Natural killer cell (primary cell): Measurements from ENCODE around the gene VWF. TPM values are rescaled to one million over a fixed set of nuclear protein-coding genes. Genes with fewer than 3 reads are reported as not detected.

Source experiments
- ATAC-seq, 3 donors: fragments of 150-1000 bp in 2 of 3; fragments of 200-7000 bp in 1 of 3; cut with Tn5 transposase; 1 replicate in 1 of 3; 2 replicates in 2 of 3; pipeline ENCODE4 v1.10.0; 2021; ENCODE audit warnings: mild to moderate bottlenecking in 2 of 3, moderate library complexity in 2 of 3
- DNase-seq, 2 donors: peaks; one replicate each; pipeline versions ENCODE4 v3.0.0 to v3.0.0-alpha.2; 2013 to 2021; ENCODE audit warnings: mixed read lengths in 1 of 2
- H3K27ac ChIP-seq: one replicate; pipeline ENCODE4 v1.5.1; 2013; ENCODE audit warnings: mild to moderate bottlenecking, low read length
- H3K27me3 ChIP-seq: one replicate; pipeline ENCODE4 v1.6.1; 2013; ENCODE audit warnings: low read length; ENCODE audit not compliant: control insufficient read depth, insufficient read depth
- H3K36me3 ChIP-seq: one replicate; pipeline ENCODE4 v1.6.1; 2013; ENCODE audit warnings: low read length; ENCODE audit not compliant: control insufficient read depth, insufficient read depth
- H3K4me1 ChIP-seq: one replicate; pipeline ENCODE4 v1.6.1; 2013; ENCODE audit warnings: low read length; ENCODE audit not compliant: control insufficient read depth, insufficient read depth
- H3K4me3 ChIP-seq: one replicate; pipeline ENCODE4 v1.5.1; 2013; ENCODE audit warnings: low read length
- H3K9me3 ChIP-seq: one replicate; pipeline ENCODE4 v1.6.1; 2013; ENCODE audit warnings: low read length; ENCODE audit not compliant: control insufficient read depth, insufficient read depth
- H3K27ac Mint-ChIP-seq, 2 donors: one replicate each; pipeline ENCODE4 v1.8.0; 2022; ENCODE audit warnings: mild to moderate bottlenecking in 2 of 2, mixed read lengths in 2 of 2, moderate library complexity in 1 of 2
- H3K27me3 Mint-ChIP-seq, 2 donors: one replicate each; pipeline ENCODE4 v1.8.0; 2022; ENCODE audit warnings: low read depth in 2 of 2, mixed read lengths in 2 of 2
- H3K36me3 Mint-ChIP-seq: one replicate; pipeline ENCODE4 v1.8.0; 2022; ENCODE audit warnings: mixed read lengths
- H3K4me1 Mint-ChIP-seq, 2 donors: one replicate each; pipeline ENCODE4 v1.8.0; 2022; ENCODE audit warnings: mixed read lengths in 2 of 2
- H3K4me3 Mint-ChIP-seq: one replicate; pipeline ENCODE4 v1.8.0; 2022; ENCODE audit warnings: mild to moderate bottlenecking, moderate library complexity, mixed read lengths
- H3K9me3 Mint-ChIP-seq, 2 donors: one replicate each; pipeline ENCODE4 v1.8.0; 2022; ENCODE audit warnings: mixed read lengths in 2 of 2
- CTCF ChIP-seq: fragments of 200-600 bp; IDR thresholded peaks from one replicate; pipeline ENCODE4 v1.8.0; 2022; ENCODE audit warnings: antibody characterized with exemption
- WGBS: methylation state at CpG from one replicate; pipeline ENCODE4 v1.1.7; 2013; ENCODE audit warnings: missing lambda C conversion rate; ENCODE audit not compliant: insufficient coverage; 5-methylcytosine and 5-hydroxymethylcytosine counted together
- intact Hi-C: fragments of 100-400 bp; cut with micrococcal nuclease; formaldehyde crosslinking; loops from one replicate; pipeline ENCODE4 v1.14.2; 2022
- total RNA-seq, 4 donors: library from RNA; stranded (reverse); fragments of 120-200 nt in 1 of 4; gene quantifications; one replicate each; pipeline versions ENCODE4 v1.2.3 to v1.2.4, GENCODE V29; 2013 to 2022

The VWF gene
- total RNA-seq, 3 donors from 2014 or later (not counting 1 experiment from before 2014, with no cell fraction given): 0.14 to 0.95 (median 0.71) TPM

- Mint-ChIP-seq H3K27ac (no peak overlapping the region), H3K27me3 (no peaks in the 10 kb centered on the region), H3K36me3 (no peaks in the 10 kb centered on the region), H3K9me3 (no peaks in the 10 kb centered on the region), H3K4me1 (peaks cover 12 to 13% of the 10 kb centered on the region in 2 donors), H3K4me3 (no peak overlapping the region)
- Histone ChIP-seq H3K27ac (no peak overlapping the region), H3K4me3 (no peak overlapping the region), H3K36me3 (no peaks in the 10 kb centered on the region), H3K4me1 (peaks cover 5% of the 10 kb centered on the region), H3K9me3 (no peaks in the 10 kb centered on the region), H3K27me3 (no peaks in the 10 kb centered on the region)
- no peak for ATAC-seq
- no peak for TF ChIP-seq CTCF
- 87% methylated on average over 11 of the region's 11 CpGs for WGBS
- intact Hi-C loops: no loop called here
- DNase-seq: no peak
These were observed 10.6 kb downstream of the VWF start for GRCh38 chr12:6113691-6114475.

- no peak for TF ChIP-seq CTCF
- no peaks in the 10 kb centered on the region for H3K9me3 ChIP-seq
- Mint-ChIP-seq H3K27me3 (no peaks in the 10 kb centered on the region), H3K27ac (peak overlapping the region; percentile 25 to 30), H3K4me3 (peak overlapping the region; percentile 82), H3K4me1 (peaks cover 12 to 13% of the 10 kb centered on the region in 2 donors), H3K9me3 (no peaks in the 10 kb centered on the region), H3K36me3 (no peaks in the 10 kb centered on the region)
- ATAC-seq (peak; percentile 47 to 88 (median 57)), DNase-seq (no peak)
- H3K4me1 ChIP-seq: peaks cover 5% of the 10 kb centered on the region
- no peaks in the 10 kb centered on the region for H3K36me3 ChIP-seq
- H3K27me3 ChIP-seq: no peaks in the 10 kb centered on the region
- intact Hi-C loops: no loop called here
- WGBS: 35% methylated on average over 4 of the region's 5 CpGs
- H3K27ac ChIP-seq: no peak overlapping the region
- no peak overlapping the region for H3K4me3 ChIP-seq
These were observed 12.5 kb downstream of the VWF start for GRCh38 chr12:6112004-6112403.

GRCh38 chr12:6110006-6110405 lies 14.5 kb downstream of the VWF start:
- Mint-ChIP-seq H3K27ac (no peak overlapping the region), H3K4me3 (no peak overlapping the region), H3K27me3 (no peaks in the 10 kb centered on the region), H3K9me3 (no peaks in the 10 kb centered on the region), H3K4me1 (peaks cover 12 to 13% of the 10 kb centered on the region in 2 donors), H3K36me3 (no peaks in the 10 kb centered on the region)
- no peak for TF ChIP-seq CTCF
- DNase-seq (no peak), ATAC-seq (no peak)
- Histone ChIP-seq H3K27ac (no peak overlapping the region), H3K9me3 (no peaks in the 10 kb centered on the region), H3K4me1 (peaks cover 5% of the 10 kb centered on the region), H3K36me3 (no peaks in the 10 kb centered on the region), H3K4me3 (no peak overlapping the region), H3K27me3 (no peaks in the 10 kb centered on the region)
- intact Hi-C loops: no loop called here
- 96% methylated on average over 3 of the region's 4 CpGs for WGBS

GRCh38 chr12:6106218-6106617 lies 18.3 kb downstream of the VWF start:
- Mint-ChIP-seq H3K9me3 (no peaks in the 10 kb centered on the region), H3K27me3 (peaks cover 0 to 1% of the 10 kb centered on the region in 2 donors), H3K4me3 (no peak overlapping the region), H3K27ac (no peak overlapping the region), H3K4me1 (peaks cover 5% of the 10 kb centered on the region in 2 donors), H3K36me3 (no peaks in the 10 kb centered on the region)
- DNase-seq (no peak), ATAC-seq (no peak)
- H3K9me3 ChIP-seq: no peaks in the 10 kb centered on the region
- 100% methylated on average over 3 of the region's 3 CpGs for WGBS
- no peak for TF ChIP-seq CTCF
- H3K27me3 ChIP-seq: no peaks in the 10 kb centered on the region
- no peak overlapping the region for H3K4me3 ChIP-seq
- intact Hi-C loops: no loop called here
- no peaks in the 10 kb centered on the region for H3K4me1 ChIP-seq
- no peak overlapping the region for H3K27ac ChIP-seq
- H3K36me3 ChIP-seq: no peaks in the 10 kb centered on the region
